GM18909 (cell line): ENCODE measurements around the gene ABCC12.
"Not testable (repeated sequence)": the region's sequence is repeated elsewhere in the genome, so short reads cannot be mapped to it uniquely, and the experiment has no call there.

Experiments
- ATAC-seq: cut with Tn5 transposase; IDR thresholded peaks from one replicate; pipeline ENCODE4 v1.9.1; 2021; ENCODE audit warnings: mild to moderate bottlenecking; ENCODE audit not compliant: unreplicated experiment, poor library complexity

Gene ABCC12

DNA sequence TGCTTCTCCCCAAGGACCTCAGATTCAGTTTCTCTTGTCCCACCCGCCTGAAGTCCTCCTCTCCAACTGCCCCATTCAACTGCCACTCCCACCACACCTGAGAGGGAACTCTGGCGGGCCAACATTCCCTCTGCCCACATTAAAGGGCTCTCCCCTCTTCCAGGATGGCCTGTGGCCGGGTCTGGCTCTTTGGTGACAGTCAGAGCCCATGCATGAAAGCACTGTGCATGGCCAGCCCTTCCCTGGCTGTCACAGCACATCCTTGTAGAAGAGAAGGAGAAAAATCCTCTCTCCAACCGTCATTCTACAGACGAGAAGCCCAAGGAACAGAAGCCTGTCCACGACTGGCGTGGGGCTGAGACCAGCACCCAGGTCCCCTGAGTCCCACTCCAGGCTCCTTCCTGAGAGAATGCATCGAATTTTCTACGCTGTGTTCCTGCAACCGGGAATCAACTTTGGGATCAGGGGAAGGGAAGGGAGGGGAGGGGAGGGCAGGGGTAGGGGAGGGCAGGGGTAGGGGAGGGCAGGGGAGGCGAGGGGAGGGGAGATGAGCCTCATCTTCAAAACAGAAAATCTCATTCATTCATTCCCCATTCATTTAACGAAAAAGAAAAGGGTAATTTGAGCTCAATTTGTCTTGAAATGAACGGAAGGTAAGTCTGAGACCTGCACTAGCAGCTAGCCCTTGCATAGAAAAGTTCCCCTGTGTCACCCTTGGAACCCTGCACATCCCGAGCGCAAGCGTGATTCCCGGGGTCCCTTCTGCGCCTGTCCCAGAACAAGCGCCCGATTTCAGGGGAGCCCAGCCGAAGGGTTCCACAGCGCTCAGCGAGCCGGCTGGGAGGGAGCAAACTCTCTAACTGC is at the start of gene ABCC12:
TSS of gene ABCC12 (minus strand) at position 68 of the 864 bp plus-strand sequence. CDS start 9,569 bp downstream, outside the sequence.
- ATAC-seq = no peak

DNA sequence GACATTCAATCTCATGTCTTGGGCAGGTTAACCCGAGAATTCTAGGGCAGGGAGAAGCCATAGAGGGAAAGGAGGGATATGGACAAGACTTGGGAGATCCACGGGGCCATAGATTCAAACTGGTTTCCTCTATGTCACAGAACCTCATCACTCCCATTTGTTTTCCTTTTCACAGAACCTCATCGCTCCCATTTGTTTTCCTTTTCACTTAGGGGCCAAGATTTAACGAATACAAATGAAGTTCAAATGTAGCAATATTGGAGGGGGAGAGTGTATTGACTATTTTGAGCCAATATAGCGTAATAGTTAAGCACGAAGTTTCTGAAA is 49.0 kb upstream of the ABCC12 start:
- no peak for ATAC-seq

DNA sequence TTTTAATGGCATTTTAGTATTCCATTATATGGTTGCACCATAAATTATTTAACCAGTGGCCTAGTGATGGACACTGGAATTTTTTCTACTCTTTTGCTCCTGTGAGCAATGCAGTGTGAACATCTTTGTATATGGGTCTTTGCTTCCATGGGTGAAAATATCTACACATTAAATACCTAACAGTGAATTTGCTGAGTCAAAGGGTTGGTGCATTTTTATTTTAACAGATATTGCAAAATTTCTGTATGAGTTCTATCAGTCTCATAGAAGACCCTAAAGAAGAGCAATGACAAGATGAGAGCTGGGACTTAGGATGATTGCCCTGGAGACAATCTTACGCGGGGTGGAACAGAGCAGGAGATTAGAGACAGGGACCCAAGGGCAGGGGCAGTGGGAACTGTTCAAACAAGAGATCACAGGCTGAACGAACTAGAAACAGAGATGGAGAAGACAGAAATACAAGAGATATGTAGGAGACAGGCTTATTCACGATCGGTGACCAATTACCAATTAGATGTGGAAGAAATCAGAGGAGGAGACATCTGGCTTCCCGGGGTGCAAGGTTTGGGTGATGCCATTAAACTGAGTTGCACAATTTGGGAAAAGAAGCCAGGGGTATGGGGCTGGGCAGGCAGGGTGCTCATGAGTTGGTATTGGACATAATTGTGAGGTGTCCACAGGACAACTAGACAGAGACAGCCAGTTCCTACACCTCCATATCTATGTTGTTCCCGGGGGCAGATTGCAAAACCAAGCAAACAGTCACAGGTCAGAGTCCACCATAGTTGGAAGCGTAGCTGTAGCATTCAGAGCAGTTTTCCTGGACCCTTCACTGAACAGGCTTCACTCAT is 48.4 kb upstream of the ABCC12 start:
- ATAC-seq = no peak

DNA sequence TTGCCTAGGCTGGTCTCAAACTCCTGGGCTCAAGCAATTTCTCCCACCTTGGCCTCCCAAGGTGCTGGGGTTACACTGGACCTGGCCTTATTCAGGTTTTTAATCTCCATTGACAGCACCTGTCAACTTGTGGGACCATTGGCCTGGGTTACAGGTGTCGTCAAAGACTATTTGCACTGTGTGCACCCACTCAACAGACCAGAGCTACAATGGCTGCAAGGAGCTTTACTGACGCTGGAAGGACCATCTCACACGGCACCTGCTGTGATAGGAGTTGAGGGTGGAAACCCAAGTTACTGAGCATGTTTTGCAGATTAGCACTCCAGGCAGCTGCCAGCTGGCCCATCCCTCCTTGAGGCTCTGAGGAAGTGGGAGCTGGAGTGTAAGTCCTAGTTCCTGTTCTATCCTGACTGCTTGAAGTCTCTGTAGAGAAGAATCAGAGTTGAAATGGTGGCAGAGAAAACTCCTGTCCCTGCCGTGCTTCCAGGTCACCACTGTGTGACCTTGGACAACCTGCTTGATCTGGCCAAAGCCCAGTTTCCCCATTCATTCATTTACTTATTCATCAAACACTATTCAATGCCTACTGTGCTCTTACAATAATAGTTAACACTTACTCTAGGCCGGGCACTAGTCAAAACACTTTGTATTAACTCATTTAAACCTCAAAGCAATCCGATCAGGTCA is 45.9 kb upstream of the ABCC12 start:
- ATAC-seq = no peak

DNA sequence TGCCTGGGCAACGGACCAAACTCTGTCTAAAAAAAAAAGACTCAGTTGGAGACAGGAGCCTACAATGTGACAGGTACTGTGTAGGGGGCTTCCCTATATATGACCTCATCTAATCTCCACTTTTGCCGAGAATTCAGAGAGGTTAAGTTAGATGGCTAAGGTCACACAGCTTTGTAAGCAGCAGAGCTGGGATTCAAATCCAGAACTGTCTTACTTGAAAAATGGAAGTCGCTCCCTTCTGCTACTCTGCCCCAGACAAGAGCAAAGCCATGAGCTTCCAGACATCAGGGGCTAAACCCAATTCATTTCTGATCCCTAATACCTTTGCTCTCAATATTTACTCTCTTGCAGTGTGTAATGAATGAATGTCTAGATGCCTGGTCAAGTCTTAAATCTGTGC is 41.5 kb upstream of the ABCC12 start:
- no peak for ATAC-seq

DNA sequence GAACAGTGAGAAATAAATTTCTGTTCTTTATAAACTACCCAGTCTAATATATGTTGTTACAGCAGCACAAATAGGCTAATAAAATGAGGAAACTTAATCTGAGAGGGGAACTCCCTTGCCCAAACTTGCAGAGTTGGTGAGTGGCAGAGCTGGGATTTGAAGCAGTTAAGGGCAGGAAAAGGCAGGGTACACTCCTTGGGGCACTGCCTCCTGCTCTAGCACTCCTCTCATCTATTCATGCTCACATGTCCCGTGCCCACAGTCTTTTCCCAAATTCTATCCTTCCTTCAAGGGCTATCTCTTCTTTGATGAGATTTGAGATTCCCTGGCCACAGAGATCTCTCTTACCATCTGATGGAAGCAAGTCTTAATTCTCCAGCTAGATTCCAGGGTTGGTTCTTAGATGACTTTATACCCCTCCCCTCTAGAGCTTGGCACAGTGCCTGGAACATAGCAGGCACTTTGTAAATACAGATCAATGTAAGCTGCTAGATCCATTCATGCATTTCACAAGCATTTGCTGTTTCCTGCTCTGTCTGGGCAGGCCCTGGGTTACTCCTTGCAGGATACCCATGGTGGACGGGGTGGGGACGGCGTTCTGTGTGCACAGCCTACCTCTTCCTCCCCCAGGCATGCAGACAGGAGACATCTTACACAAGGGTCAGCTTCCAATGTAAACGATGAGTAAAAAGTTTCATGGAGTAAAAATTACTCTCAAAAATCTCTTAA is 39.2 kb upstream of the ABCC12 start:
- ATAC-seq = no peak

DNA sequence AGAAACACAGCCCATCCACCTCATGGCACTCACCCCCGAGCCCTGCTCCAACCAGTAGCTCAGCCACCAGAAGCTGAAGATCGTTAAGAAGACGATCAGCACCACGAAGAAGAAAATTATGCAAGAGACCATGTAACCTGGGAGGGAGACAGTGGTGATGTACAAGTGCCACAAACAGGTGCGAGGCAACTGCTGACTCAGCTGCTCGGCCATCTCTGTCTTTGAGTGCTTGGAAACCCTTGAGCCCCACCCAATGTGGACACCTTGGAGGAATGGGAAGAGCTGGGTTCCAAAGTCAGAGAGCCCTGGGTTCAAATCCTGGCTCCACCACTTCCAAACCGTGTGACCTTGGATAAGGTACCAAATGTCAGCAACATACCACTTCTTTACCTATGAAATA is 38.1 kb upstream of the ABCC12 start:
- no peak for ATAC-seq

DNA sequence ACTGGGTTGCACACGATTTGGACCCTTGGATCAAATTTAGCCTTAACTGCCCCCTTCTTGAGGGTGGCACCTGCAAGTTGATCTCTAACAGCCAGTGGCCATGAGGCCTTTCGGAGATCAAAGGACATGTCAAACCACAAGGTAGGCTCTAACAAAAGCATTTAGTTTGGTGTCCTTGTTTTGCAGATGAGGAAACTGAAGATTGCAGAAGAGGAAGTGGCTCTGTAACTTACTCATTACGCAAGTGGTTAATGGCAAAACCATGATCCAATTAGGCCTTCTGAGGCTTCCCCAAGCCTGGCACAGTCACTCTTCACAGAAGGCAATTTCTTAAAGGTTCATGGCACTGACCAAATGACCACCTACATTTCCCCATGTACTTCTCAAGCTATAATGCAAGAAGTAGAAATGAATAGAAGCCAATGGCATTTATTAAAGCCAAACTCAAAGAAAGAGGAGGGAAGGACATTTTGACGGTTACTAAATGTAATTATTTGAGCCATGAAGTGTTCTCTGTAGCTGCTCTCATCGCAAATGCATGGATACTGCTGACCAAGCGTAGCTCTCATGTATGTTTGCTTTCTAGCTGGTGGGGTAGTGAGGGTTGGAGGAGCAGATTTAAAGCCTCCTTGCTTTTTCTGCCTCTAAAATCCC is 32.8 kb upstream of the ABCC12 start:
- ATAC-seq = peak; percentile 93

DNA sequence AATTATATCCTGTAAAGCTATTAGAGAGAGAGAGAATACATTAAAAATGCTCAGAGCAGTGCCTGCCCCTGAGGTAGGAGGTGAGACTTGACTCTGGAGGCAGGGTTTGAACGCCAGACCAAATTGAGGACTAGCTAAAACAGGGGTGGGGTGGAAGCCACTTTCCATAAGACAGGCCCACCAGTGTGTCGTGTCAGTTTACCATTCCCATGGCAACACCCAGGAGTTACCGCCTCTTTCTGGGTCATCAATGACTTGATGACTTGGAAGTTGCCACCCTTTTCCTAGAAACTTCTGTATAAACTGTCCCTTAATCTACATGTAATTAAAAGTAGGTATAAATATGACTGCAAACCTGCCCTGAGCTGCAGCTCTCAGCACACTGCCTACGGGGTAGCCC is 32.0 kb upstream of the ABCC12 start:
- ATAC-seq = no peak

DNA sequence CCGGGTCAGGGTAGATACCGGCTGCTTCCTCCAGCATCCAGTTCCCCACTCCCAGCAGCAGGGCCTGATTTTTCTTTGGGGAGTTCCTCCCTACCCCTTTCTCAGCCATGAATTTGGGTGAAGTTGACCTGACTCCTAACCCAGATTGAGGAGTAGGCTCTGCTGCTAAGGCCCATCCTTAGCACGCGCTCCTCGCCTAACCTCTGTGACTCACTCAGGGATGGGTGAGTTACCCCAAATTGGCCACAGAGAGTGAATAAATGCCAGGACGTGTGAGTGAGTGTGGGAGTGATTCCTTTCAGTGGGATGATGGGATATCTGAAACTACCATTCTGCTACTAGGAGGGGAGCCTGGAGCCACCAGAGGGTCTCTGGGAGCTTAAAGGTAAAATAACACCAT is 28.9 kb upstream of the ABCC12 start:
- no peak for ATAC-seq

DNA sequence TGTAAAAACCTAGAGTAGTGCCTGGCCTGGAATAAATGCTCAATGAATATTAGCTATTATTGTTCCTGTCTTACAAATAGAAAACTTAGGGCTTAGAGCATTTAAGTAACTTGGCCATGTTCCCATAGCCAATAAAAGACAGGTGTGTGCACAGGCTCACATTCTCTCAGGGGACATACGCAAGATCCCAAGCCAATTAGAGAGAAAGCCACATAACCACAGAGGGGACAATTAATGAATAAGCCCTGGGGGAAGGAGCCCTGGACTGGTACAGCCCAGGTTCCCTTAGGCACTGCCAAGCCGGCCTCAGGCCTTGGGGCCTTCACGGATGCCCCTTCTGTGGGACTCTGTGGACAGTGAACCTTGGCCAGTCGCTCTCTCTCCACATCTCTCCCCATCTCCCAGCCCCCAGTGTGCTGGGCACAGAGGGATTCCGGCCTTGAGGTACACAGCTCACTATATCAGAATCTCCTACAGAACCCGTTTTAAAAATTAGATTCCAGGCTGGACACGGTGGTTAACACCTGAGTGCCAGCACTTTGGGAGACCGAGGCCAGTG is 27.3 kb upstream of the ABCC12 start:
- ATAC-seq = no peak

DNA sequence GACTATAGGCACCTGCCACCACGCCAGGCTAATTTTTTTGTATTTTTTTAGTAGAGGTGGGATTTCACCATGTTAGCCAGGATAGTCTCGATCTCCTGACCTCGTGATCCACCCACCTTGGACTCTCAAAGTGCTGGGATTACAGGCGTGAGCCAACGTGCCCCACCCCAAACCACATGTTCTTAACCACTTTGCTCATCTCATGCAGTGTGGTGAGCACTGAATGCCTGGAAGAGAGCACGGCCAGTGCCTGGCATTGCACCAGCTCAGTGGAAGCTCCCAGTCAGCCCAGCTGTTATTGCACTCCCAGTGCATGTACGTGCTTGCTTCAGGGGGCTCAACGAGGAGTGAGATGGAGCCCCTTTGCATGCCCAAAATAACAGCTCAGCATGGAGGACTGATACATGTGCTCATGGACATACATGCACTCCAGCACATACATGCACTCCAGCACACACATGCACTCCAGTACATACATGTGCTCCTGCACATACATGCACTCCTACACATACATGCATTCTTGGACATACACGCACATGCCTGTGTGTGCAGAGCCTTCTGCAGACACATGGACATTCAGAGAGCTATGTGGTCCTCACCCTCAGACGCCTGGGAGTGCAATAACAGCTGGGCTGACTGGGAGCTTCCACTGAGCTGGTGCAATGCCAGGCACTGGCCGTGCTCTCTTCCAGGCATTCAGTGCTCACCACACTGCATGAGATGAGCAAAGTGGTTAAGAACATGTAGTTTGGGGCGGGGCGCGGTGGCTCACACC is 26.1 kb upstream of the ABCC12 start:
- ATAC-seq = not testable (repeated sequence)

DNA sequence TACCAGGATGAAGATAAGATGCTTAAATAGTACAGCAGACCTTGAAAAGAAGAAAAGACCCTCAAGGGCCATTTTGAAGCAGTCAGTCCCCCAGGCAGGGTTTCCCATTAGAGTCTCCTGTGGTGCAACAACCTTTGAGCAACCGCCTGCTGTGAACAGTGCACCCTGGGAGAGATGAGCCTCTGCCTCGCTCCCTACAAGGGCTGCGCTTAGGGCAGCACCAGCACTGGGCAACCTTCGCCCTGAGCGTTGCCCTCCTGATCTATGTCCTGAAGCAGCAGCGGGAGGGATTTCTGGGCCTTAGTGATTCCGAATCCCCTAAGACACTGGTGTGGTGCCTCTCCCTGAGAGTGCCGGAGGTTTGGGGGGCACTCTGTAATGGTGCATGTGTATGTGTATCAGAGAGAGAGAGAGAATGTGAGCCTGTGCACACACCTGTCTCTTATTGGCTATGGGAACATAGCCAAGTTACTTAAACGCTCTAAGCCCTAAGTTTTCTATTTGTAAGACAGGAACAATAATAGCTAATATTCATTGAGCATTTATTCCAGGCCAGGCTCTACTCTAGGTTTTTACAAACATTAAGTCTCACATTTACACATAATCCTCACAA is 25.2 kb upstream of the ABCC12 start:
- no peak for ATAC-seq

DNA sequence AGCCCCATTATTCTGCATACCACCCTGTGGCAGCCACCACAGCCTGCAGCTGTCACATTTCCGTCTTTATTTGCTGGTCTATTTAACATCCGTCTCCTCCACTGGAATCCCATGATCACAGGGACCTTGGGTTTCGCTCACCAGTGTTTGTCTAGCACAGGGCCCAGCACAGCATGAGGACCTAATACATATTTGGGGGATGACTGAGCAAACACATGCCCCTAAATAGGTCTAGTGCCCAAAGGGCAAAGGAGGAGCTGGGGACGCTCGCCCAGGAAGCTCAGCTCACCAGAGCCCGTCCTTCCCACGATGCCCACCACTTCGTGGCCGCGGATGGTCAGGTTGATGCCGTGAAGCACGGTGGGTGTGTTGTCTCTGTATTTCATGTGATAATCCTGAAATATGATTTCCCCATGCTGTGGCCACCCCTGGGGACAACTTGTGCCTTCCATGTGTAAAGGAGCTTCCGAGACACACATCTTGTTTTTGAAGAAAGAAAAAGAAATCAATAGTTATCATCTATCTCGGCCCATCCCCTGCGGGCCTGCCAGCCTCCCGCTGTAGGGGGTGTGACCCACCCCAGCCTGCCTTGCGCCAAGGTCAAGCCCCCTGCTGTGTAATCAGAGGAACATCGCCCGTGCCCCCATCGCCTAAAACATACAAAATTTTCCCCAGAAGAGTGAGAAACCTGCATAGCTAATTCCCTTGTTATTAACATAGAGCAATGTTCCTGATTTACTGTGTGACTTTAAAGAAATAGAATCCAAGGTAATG is 21.0 kb upstream of the ABCC12 start:
- no peak for ATAC-seq

DNA sequence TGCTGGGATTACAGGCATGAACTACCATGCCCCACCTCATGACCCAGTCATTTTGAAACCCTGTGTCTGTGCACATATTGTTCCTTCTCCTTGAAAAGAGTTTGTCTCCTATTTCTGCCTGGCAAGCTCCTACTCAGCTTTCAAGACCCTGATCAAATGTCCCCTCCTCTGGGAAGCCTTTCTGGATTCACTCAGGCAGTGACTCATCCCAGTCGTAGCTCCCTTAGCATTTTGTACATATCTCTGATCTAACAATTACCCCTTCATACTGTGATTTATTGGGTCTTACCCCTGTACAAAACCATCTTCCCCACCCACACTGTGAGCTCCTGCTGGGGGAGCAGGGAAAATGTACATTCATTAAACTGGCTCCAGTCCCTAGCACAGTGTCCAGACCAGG is 18.1 kb upstream of the ABCC12 start:
- ATAC-seq = no peak

DNA sequence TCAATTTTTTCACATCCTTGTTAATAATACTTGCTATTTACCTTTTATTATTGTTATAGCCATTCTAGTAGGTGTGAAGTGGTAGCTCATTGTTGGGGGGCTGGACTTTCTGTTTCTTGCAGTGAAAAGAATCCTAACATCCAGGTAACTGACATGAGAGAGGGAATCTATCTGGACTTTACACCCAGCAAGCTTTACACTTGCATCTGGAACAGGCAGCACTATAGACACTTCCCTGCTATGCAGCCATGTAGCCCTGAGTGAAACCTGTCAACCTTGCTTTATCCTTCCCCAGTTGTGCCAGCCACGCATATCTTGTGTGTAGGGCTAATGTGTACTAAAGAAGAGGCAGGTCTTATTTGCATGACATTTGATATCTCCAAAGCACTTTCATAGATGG is 16.9 kb upstream of the ABCC12 start:
- no peak for ATAC-seq

DNA sequence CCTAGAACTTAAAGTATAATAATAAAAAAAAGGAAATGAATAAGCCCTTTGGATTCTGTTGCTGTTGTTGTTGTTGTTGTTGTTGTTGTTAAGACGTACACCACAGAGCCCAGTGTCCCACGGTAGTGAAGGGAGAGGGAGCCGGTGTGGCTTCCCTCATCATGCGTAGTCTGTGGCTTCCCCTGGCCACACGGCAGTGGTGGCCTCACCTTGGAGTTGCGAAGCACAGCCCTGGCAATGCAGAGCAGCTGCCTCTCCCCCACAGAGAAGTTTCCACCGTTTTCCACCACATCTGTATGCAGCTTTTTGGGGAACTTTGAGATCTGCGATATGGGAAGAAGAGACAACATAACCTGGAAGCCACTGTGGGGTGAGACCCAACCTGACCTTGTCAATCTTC is 14.1 kb upstream of the ABCC12 start:
- no peak for ATAC-seq

DNA sequence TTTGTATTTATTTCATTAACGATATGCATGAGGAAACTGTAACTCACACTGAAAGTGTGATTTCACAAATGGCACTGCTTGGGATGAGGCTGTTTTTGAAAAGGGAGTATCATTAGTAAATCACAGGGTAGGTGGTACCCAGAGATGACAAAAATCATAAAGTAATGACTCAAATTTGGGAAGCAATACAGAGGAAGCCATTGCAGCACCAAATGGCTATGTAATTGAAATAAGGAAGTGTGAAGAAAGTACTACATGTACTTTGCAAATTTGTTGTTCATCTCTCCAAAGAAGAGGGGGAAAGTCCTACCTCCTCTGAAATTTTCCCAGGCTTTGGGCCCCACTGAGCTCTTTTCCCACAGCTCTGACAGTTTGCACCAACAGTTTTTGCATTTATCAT is 12.3 kb upstream of the ABCC12 start:
- ATAC-seq = no peak
